Neural crest cell (in vitro differentiated cells): ENCODE measurements around the gene KIF26B. TPM values are rescaled to one million over a fixed set of nuclear protein-coding genes. Genes with fewer than 3 reads are reported as not detected.

Source experiments
- DNase-seq: peaks from one replicate; pipeline ENCODE4 v3.0.0; 2021; ENCODE audit warnings: low read depth, mixed read lengths, low spot score
- H3K27ac Mint-ChIP-seq: one replicate; pipeline ENCODE4 v1.8.0; 2021; ENCODE audit warnings: mild to moderate bottlenecking, mixed read lengths; ENCODE audit not compliant: unreplicated experiment
- H3K27me3 Mint-ChIP-seq: 2 replicates; pipeline ENCODE4 v1.8.0; 2021; ENCODE audit warnings: low read depth, mild to moderate bottlenecking, mixed read lengths
- H3K36me3 Mint-ChIP-seq: 2 replicates; pipeline ENCODE4 v1.8.0; 2021; ENCODE audit warnings: low read depth, mild to moderate bottlenecking, mixed read lengths
- H3K4me1 Mint-ChIP-seq: 2 replicates; pipeline ENCODE4 v1.8.0; 2021; ENCODE audit warnings: mixed read lengths
- H3K4me3 Mint-ChIP-seq: one replicate; pipeline ENCODE4 v1.8.0; 2021; ENCODE audit warnings: mild to moderate bottlenecking, mixed read lengths
- H3K9me3 Mint-ChIP-seq: 2 replicates; pipeline ENCODE4 v1.8.0; 2021; ENCODE audit warnings: mixed read lengths
- CTCF ChIP-seq: fragments of 200-600 bp; sonication (generic); conservative IDR thresholded peaks from 2 replicates; pipeline ENCODE4 v1.5.0; 2021; ENCODE audit warnings: antibody characterized with exemption, mild to moderate bottlenecking
- total RNA-seq: library from RNA; stranded (reverse); gene quantifications from 2 replicates; pipeline ENCODE4 v1.2.1, GENCODE V29; 2021

Gene KIF26B
- total RNA-seq, 1 donor from 2014 or later: 6.2 TPM

- H3K4me1 Mint-ChIP-seq: peaks cover 12% of the 10 kb centered on the region
- H3K4me3 Mint-ChIP-seq: no peak overlapping the region
- no peak for DNase-seq
- H3K36me3 Mint-ChIP-seq: no peaks in the 10 kb centered on the region
- H3K9me3 Mint-ChIP-seq: peaks cover 6% of the 10 kb centered on the region
- no peaks in the 10 kb centered on the region for H3K27me3 Mint-ChIP-seq
- no peak overlapping the region for H3K27ac Mint-ChIP-seq
- TF ChIP-seq CTCF: no peak
These were observed 294.2 kb downstream of the KIF26B start for GRCh38 chr1:245448975-245449431.

GRCh38 chr1:245453541-245453940 lies 298.8 kb downstream of the KIF26B start:
- TF ChIP-seq CTCF: no peak
- no peak for DNase-seq
- Mint-ChIP-seq H3K27me3 (no peaks in the 10 kb centered on the region), H3K27ac (no peak overlapping the region), H3K36me3 (no peaks in the 10 kb centered on the region), H3K4me1 (peaks cover 12% of the 10 kb centered on the region), H3K4me3 (no peak overlapping the region), H3K9me3 (no peaks in the 10 kb centered on the region)

GRCh38 chr1:245454051-245454450 lies 299.3 kb downstream of the KIF26B start:
- Mint-ChIP-seq H3K27me3 (no peaks in the 10 kb centered on the region), H3K4me1 (peaks cover 8% of the 10 kb centered on the region), H3K27ac (no peak overlapping the region), H3K36me3 (no peaks in the 10 kb centered on the region), H3K9me3 (no peaks in the 10 kb centered on the region), H3K4me3 (no peak overlapping the region)
- no peak for DNase-seq
- TF ChIP-seq CTCF: no peak

GRCh38 chr1:245457562-245457961 lies 302.8 kb downstream of the KIF26B start:
- H3K9me3 Mint-ChIP-seq: no peaks in the 10 kb centered on the region
- TF ChIP-seq CTCF: no peak
- H3K27ac Mint-ChIP-seq: no peak overlapping the region
- H3K27me3 Mint-ChIP-seq: no peaks in the 10 kb centered on the region
- H3K4me3 Mint-ChIP-seq: no peak overlapping the region
- H3K36me3 Mint-ChIP-seq: no peaks in the 10 kb centered on the region
- H3K4me1 Mint-ChIP-seq: no peaks in the 10 kb centered on the region
- DNase-seq: no peak

- H3K4me1 Mint-ChIP-seq: peaks cover 2% of the 10 kb centered on the region
- no peak overlapping the region for H3K27ac Mint-ChIP-seq
- no peak for TF ChIP-seq CTCF
- DNase-seq: no peak
- H3K9me3 Mint-ChIP-seq: no peaks in the 10 kb centered on the region
- H3K4me3 Mint-ChIP-seq: no peak overlapping the region
- H3K27me3 Mint-ChIP-seq: no peaks in the 10 kb centered on the region
- H3K36me3 Mint-ChIP-seq: no peaks in the 10 kb centered on the region
These were observed 303.4 kb downstream of the KIF26B start for GRCh38 chr1:245458234-245458633.

GRCh38 chr1:245458761-245459174 lies 304.0 kb downstream of the KIF26B start:
- H3K9me3 Mint-ChIP-seq: no peaks in the 10 kb centered on the region
- DNase-seq: no peak
- H3K27me3 Mint-ChIP-seq: no peaks in the 10 kb centered on the region

More at GRCh38 chr1:245458761-245459174, 304.0 kb downstream of the KIF26B start:
- H3K27ac Mint-ChIP-seq: no peak overlapping the region
- H3K4me3 Mint-ChIP-seq: no peak overlapping the region
- no peaks in the 10 kb centered on the region for H3K36me3 Mint-ChIP-seq
- peaks cover 7% of the 10 kb centered on the region for H3K4me1 Mint-ChIP-seq
- no peak for TF ChIP-seq CTCF
